NCI-H1417 (cell line): ENCODE data around the gene LCP2.
"Not testable (repeated sequence)": the region's sequence is repeated elsewhere in the genome, so short reads cannot be mapped to it uniquely, and the experiment has no call there.

Source experiments
- DNase-seq, 3 experiments: peaks; one replicate each; lab custom pipeline; 2025; lab: John Stamatoyannopoulos, UW

The LCP2 gene

GRCh38 chr5:170273968-170274710 lies 23.4 kb downstream of the LCP2 start:
- DNase-seq, result peak in 1 of 3 experiments; percentile 48

- DNase-seq, result no peak
These were observed 27.1 kb downstream of the LCP2 start for GRCh38 chr5:170270293-170271069.

- DNase-seq, result no peak
These were observed 28.0 kb downstream of the LCP2 start for GRCh38 chr5:170269579-170269978.

- DNase-seq, result no peak
These were observed 28.7 kb downstream of the LCP2 start for GRCh38 chr5:170268884-170269283.

- DNase-seq, result no peak
These were observed 29.4 kb downstream of the LCP2 start for GRCh38 chr5:170268153-170268689.

- peak in 2 of 3 experiments; percentile 19 to 48 for DNase-seq
These were observed 30.0 kb downstream of the LCP2 start for GRCh38 chr5:170267431-170268152.

GRCh38 chr5:170266570-170267381 lies 30.8 kb downstream of the LCP2 start:
- DNase-seq, result no peak

- no peak for DNase-seq
These were observed 32.1 kb downstream of the LCP2 start for GRCh38 chr5:170265522-170265921.

GRCh38 chr5:170263906-170264305 lies 33.7 kb downstream of the LCP2 start:
- DNase-seq, result no peak

GRCh38 chr5:170262061-170263045 lies 35.2 kb downstream of the LCP2 start:
- DNase-seq, result no peak

- no peak for DNase-seq
These were observed 36.0 kb downstream of the LCP2 start for GRCh38 chr5:170261528-170262043.

- DNase-seq, result no peak
These were observed 40.2 kb downstream of the LCP2 start for GRCh38 chr5:170257370-170257769.

- DNase-seq, result no peak
These were observed 41.0 kb downstream of the LCP2 start for GRCh38 chr5:170256571-170256970.

- no peak for DNase-seq
These were observed 43.5 kb downstream of the LCP2 start for GRCh38 chr5:170254056-170254455.

- no peak for DNase-seq
These were observed 44.7 kb downstream of the LCP2 start for GRCh38 chr5:170252720-170253350.

GRCh38 chr5:170252109-170252508 lies 45.5 kb downstream of the LCP2 start:
- no peak for DNase-seq

GRCh38 chr5:170251462-170251861 lies 46.1 kb downstream of the LCP2 start:
- DNase-seq, result peak in 1 of 3 experiments; percentile 1

GRCh38 chr5:170250810-170251317 lies 46.7 kb downstream of the LCP2 start:
- no peak for DNase-seq

GRCh38 chr5:170249355-170249754 lies 48.2 kb downstream of the LCP2 start:
- DNase-seq, result no peak

GRCh38 chr5:170248931-170249227 lies 48.7 kb downstream of the LCP2 start:
- not testable (repeated sequence) for DNase-seq
